K562 (cell line): Measurements from ENCODE around the gene HECA. TPM values are rescaled to one million over a fixed set of nuclear protein-coding genes. Genes with fewer than 3 reads are reported as not detected.

Experiments
- CBX8 ChIP-seq: fragments of 200-600 bp; sonication (generic); IDR thresholded peaks from 2 replicates; pipeline ENCODE4 v1.6.1; 2012; ENCODE audit warnings: borderline replicate concordance, mixed run types, low read depth, mild to moderate bottlenecking, moderate library complexity, mixed read lengths, low read length, control low read depth, inconsistent platforms; ENCODE audit not compliant: poor library complexity, severe bottlenecking; ENCODE audit errors: extremely low read depth
- E2F1 ChIP-seq: sonication (generic); formaldehyde crosslinking; IDR thresholded peaks from 2 replicates; pipeline ENCODE4 v1.8.1; 2023; ENCODE audit warnings: mild to moderate bottlenecking, missing genetic modification reagents, moderate library complexity
- EGR1 ChIP-seq: fragments of 450-650 bp; conservative IDR thresholded peaks from 2 replicates; pipeline ENCODE4 v1.6.1; 2017; ENCODE audit warnings: mild to moderate bottlenecking
- FOXK2 ChIP-seq, 2 experiments: fragments of 450-650 bp; IDR thresholded peaks in 1 of 2; conservative IDR thresholded peaks in 1 of 2; 2 replicates each; pipeline ENCODE4 v1.6.1; 2016; ENCODE audit warnings: low read depth in 2 of 2, mild to moderate bottlenecking in 1 of 2
- GATAD2B ChIP-seq: fragments of 450-650 bp; IDR thresholded peaks from 2 replicates; pipeline ENCODE4 v1.6.1; 2017; ENCODE audit warnings: mild to moderate bottlenecking, borderline replicate concordance
- HCFC1 ChIP-seq: IDR thresholded peaks from 2 replicates; pipeline ENCODE4 v1.6.1; 2012; ENCODE audit warnings: low read depth, low read length, improper control_type of control experiment
- HMGN3 ChIP-seq: IDR thresholded peaks from 2 replicates; pipeline ENCODE4 v1.6.1; 2011; ENCODE audit warnings: borderline replicate concordance, low read depth, mild to moderate bottlenecking, mixed read lengths, low read length; ENCODE audit not compliant: insufficient read length; ENCODE audit errors: extremely low read depth
- HNRNPH1 ChIP-seq: fragments of 200-400 bp; formaldehyde crosslinking; optimal IDR thresholded peaks from 2 replicates; pipeline ENCODE3; 2017; ENCODE audit warnings: low read depth, mild to moderate bottlenecking, low read length, moderate library complexity
- IRF9 ChIP-seq: fragments of 450-650 bp; IDR thresholded peaks from 2 replicates; pipeline ENCODE4 v1.6.1; 2016; ENCODE audit warnings: missing biosample characterization, missing genetic modification characterization
- L3MBTL2 ChIP-seq: fragments of 450-650 bp; IDR thresholded peaks from 2 replicates; pipeline ENCODE4 v1.6.1; 2016; ENCODE audit warnings: mild to moderate bottlenecking, moderate library complexity
- MCM2 ChIP-seq: fragments of 450-650 bp; IDR thresholded peaks from 2 replicates; pipeline ENCODE4 v1.6.1; 2017; ENCODE audit warnings: low read depth, mild to moderate bottlenecking
- MNT ChIP-seq, 2 experiments: fragments of 450-650 bp; conservative IDR thresholded peaks; 2 replicates each; pipeline ENCODE4 v1.6.1; 2017; ENCODE audit warnings: mild to moderate bottlenecking in 2 of 2, moderate library complexity in 2 of 2
- MYBL2 ChIP-seq, 2 experiments: fragments of 450-650 bp in 1 of 2; sonication (generic) in 1 of 2; formaldehyde crosslinking in 1 of 2; IDR thresholded peaks; 2 replicates each; pipeline versions ENCODE4 v1.6.1 to v1.8.1; 2017 to 2022; ENCODE audit warnings: borderline replicate concordance in 1 of 2, inconsistent platforms in 1 of 2, low read depth in 1 of 2, mild to moderate bottlenecking in 1 of 2, missing genetic modification reagents in 1 of 2, moderate library complexity in 1 of 2
- NR1H2 ChIP-seq: sonication (generic); formaldehyde crosslinking; IDR thresholded peaks from 2 replicates; pipeline ENCODE4 v1.4.0; 2020; ENCODE audit warnings: mild to moderate bottlenecking, missing genetic modification reagents
- NRF1 ChIP-seq, 2 experiments: fragments of 450-650 bp; IDR thresholded peaks in 1 of 2; conservative IDR thresholded peaks in 1 of 2; 2 replicates each; pipeline ENCODE4 v1.6.1; 2014; ENCODE audit warnings: mild to moderate bottlenecking in 2 of 2
- RNF2 ChIP-seq: sonication (generic); IDR thresholded peaks from 2 replicates; pipeline ENCODE4 v1.6.1; 2016
- ZBTB17 ChIP-seq: fragments of 450-650 bp; formaldehyde crosslinking; IDR thresholded peaks from 2 replicates; pipeline ENCODE4 v1.4.0; 2020; ENCODE audit warnings: mild to moderate bottlenecking
- ZBTB26 ChIP-seq: fragments of 450-650 bp; formaldehyde crosslinking; IDR thresholded peaks from 2 replicates; pipeline ENCODE4 v1.4.0; 2022; ENCODE audit warnings: missing genetic modification characterization
- ZC3H8 ChIP-seq: fragments of 450-650 bp; IDR thresholded peaks from 2 replicates; pipeline ENCODE4 v1.6.1; 2017
- ZNF224 ChIP-seq: sonication (generic); formaldehyde crosslinking; IDR thresholded peaks from 2 replicates; pipeline ENCODE4 v1.8.0; 2022; ENCODE audit warnings: mild to moderate bottlenecking, missing genetic modification reagents
- polyA plus RNA-seq, 8 experiments: library from polyadenylated mRNA; depleted of rRNA in 4 of 8; stranded (reverse) in 5 of 8; unstranded in 3 of 8; fragments of >200 nt; fragmentation: Nextera tagmentation in 2 of 8; fragmentation: Illumina TruSeq in 1 of 8; extraction: Ambion mirVana in 2 of 8; extraction: Trizol in 1 of 8; gene quantifications; 2 replicates each; pipeline versions ENCODE4 v1.2.1 to v1.2.3, GENCODE V29; 2011 to 2014; ENCODE audit warnings: inconsistent platforms in 1 of 8, missing spikeins in 1 of 8
- total RNA-seq, 7 experiments: library from RNA; depleted of rRNA in 6 of 7; stranded (reverse); fragments of >200 nt in 6 of 7; fragmentation: Illumina TruSeq in 2 of 7; extraction: Trizol in 2 of 7; gene quantifications; 2 replicates each; pipeline versions ENCODE4 v1.2.1 to v1.2.3, GENCODE V29; 2011 to 2021; ENCODE audit warnings: low replicate concordance in 1 of 7

HECA gene
- total and polyA plus RNA-seq, 9 of the 15 experiments (the other 6 are each of a cell fraction or from before 2014, with no cell fraction given): 0.31 to 2.3 (median 1.1) TPM

- TF ChIP-seq EGR1: peak; percentile 55
- peak; percentile 60 to 81 for TF ChIP-seq MNT (conservative IDR thresholded peaks at IDR 0.05)
- peak; percentile 63 to 71; a peak in 3 of 4 replicates for TF ChIP-seq NRF1 (conservative IDR thresholded peaks at IDR 0.05 in 1 of 2, IDR thresholded peaks at IDR 0.05 in 1 of 2)
- peak; percentile 75 for TF ChIP-seq HMGN3
- TF ChIP-seq HNRNPH1: no peak
- peak in 1 of 2 experiments; percentile 71; a peak in 3 of 4 replicates for TF ChIP-seq FOXK2 (conservative IDR thresholded peaks at IDR 0.05 in 1 of 2, IDR thresholded peaks at IDR 0.05 in 1 of 2; ENCODE audit: low read depth in 2 of 2)
- TF ChIP-seq E2F1 (CRISPR knock-in tag): peak; percentile 74; the same call in 1 of the 2 replicates
- no peak for TF ChIP-seq ZC3H8
- TF ChIP-seq HCFC1: peak; percentile 52
- no peak for TF ChIP-seq NR1H2 (CRISPR knock-in tag)
- TF ChIP-seq GATAD2B: peak; percentile 68
- TF ChIP-seq ZBTB26 (CRISPR knock-in tag): no peak
- TF ChIP-seq CBX8: no peak
- TF ChIP-seq L3MBTL2: peak; percentile 89
- TF ChIP-seq RNF2: 0 out of 2 replicates have a peak, but pooled peaks have one; percentile 19
- TF ChIP-seq MCM2: no peak
- peak; percentile 45; the same call in 1 of the 2 replicates for TF ChIP-seq ZBTB17 (CRISPR knock-in tag)
- TF ChIP-seq ZNF224 (CRISPR knock-in tag): no peak
- no peak for TF ChIP-seq IRF9 (tag)
- no peak for TF ChIP-seq MYBL2 (IDR thresholded peaks at IDR 0.05; ENCODE audit: low read depth)
- TF ChIP-seq MYBL2 (CRISPR knock-in tag; IDR thresholded peaks at IDR 0.05; ENCODE audit: borderline replicate concordance): no peak
These were observed at the start of gene HECA (continued) for GRCh38 chr6:139134817-139135577.
